ENCODE measurements around the gene ERMAP. TPM values are rescaled to one million over a fixed set of nuclear protein-coding genes. Genes with fewer than 3 reads are reported as not detected.
A peak's percentile ranks its signal among the peaks of the same experiment; 100 is the strongest.

Gene ERMAP
- total RNA-seq, 1 experiment from 2014 or later = 17.2 TPM

DNA sequence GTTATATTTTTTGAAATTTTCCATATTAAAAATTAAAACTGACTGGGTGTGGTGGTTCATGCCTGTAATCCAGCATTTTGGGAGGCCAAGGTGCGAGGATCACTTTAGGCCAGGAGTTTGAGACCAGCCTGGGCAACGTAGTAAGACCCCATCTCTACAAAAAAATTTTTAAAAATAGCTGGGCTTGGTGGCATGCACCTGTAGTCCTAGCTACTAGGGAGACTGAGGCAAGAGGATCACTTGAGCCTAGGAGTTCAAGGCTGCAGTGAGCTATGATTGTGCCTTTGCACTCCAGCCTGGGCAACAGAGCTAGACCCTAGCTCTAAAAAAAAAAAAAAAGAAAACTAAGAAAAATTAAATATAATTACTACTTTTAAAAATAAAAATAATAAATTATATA lies 4.8 kb downstream of the ERMAP start:
- Mint-ChIP-seq H3K9me3 (ENCODE audit: unreplicated experiment) (no peaks in the 10 kb centered on the region), H3K27me3 (ENCODE audit: insufficient read depth, unreplicated experiment) (no peaks in the 10 kb centered on the region), H3K27ac (ENCODE audit: low read depth, unreplicated experiment) (no peak overlapping the region), H3K4me3 (ENCODE audit: unreplicated experiment) (no peak overlapping the region), H3K36me3 (ENCODE audit: insufficient read depth, unreplicated experiment) (peaks cover 9% of the 10 kb centered on the region), H3K4me1 (ENCODE audit: insufficient read depth, unreplicated experiment) (peaks cover 11% of the 10 kb centered on the region)
- CTCF ChIA-PET = interaction anchor here (1.7 kb wide), 1 partner anchor 25 kb away, joined by 6 read pairs; the partner anchor contains the start of gene ZNF691
- no peak for DNase-seq (ENCODE audit: unreplicated experiment)
- POLR2A ChIA-PET = interaction anchor here (0.6 to 11.5 kb wide), 3 partner anchors 8 to 209 kb away, joined by 3 to 88 read pairs (median 7); partner anchors contain the start of gene ZNF691
- TF ChIP-seq, protein P1, sequence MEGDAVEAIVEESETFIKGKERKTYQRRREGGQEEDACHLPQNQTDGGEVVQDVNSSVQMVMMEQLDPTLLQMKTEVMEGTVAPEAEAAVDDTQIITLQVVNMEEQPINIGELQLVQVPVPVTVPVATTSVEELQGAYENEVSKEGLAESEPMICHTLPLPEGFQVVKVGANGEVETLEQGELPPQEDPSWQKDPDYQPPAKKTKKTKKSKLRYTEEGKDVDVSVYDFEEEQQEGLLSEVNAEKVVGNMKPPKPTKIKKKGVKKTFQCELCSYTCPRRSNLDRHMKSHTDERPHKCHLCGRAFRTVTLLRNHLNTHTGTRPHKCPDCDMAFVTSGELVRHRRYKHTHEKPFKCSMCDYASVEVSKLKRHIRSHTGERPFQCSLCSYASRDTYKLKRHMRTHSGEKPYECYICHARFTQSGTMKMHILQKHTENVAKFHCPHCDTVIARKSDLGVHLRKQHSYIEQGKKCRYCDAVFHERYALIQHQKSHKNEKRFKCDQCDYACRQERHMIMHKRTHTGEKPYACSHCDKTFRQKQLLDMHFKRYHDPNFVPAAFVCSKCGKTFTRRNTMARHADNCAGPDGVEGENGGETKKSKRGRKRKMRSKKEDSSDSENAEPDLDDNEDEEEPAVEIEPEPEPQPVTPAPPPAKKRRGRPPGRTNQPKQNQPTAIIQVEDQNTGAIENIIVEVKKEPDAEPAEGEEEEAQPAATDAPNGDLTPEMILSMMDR (IDR thresholded peaks at IDR 0.05; ENCODE audit: unreplicated experiment) = no peak
- intact Hi-C loops (cut with micrococcal nuclease) = no loop called here
- no TSS peak for BruUV-seq (replicated peaks)

DNA sequence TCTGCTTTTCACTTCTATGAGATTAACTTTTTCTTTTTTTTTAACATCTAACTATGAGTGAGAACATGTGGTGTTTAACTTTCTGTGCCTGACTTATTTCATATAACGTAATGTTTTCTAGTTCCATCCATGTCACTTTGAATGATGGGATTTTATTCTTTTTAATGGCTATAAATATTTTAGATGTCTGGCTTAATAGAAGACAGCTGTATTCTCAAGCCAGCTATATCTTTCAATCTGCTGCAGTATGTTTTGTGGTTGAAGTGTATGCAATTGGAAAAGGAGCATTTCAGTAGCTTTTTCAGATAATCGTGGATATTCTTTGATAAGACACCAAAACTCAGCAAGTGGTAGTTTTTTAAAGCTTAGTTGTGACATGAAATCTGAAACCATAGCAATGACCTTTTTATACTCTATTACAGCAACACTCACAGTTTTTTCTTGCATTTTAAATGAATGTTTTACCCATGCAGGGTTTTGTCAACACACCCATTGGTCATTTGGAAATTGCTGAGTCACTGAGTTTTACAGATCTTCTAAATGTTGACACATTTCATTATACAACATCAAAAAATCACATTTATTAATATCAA lies 6.0 kb downstream of the ERMAP start:
- CTCF ChIA-PET = interaction anchor here (0.6 kb wide), 1 partner anchor 9 kb away, joined by 5 read pairs; no protein-coding TSS in a partner anchor
- H3K27ac Mint-ChIP-seq (ENCODE audit: low read depth, unreplicated experiment) = no peak overlapping the region
- no TSS peak for BruUV-seq (replicated peaks)

DNA sequence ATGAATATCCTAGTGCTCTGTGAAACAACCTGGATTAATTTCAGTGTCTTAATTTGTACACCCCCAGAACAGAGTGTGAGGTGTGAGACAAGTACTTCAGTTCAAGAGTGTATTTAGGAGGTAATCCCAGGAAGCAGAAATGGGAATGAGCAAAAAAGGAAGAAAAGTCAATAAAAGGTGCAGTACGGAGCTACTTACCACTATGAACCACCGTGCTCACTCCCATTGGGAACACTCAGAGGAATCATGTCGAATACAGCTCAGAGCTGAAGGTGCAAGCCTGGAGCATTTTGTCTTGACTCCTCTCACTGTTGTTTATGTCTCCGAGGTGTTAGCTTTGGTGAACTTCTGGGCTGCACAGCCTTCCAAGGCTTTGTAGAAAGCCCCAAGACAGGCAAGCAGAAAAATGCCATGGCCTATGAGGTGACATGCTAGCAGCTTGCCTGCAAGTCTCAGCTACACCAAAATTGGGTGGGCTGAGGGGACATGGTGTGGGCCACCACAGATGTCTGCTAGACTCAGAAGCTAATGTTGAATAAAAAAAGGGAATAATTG lies 7.6 kb downstream of the ERMAP start:
- ChIA-PET POLR2A (interaction anchor here (0.7 to 11.5 kb wide), 4 partner anchors 8 to 145 kb away, joined by 3 to 88 read pairs (median 6); partner anchors contain the start of gene ZNF691), CTCF (interaction anchor here (0.7 kb wide), 1 partner anchor 239 kb away, joined by 3 read pairs; no protein-coding TSS in a partner anchor)
- no peaks in the 10 kb centered on the region for H3K9me3 Mint-ChIP-seq (ENCODE audit: unreplicated experiment)
- peaks cover 6% of the 10 kb centered on the region for H3K4me1 Mint-ChIP-seq (ENCODE audit: insufficient read depth, unreplicated experiment)
- TF ChIP-seq, protein P1 (IDR thresholded peaks at IDR 0.05; ENCODE audit: unreplicated experiment) = no peak
- intact Hi-C loops (cut with micrococcal nuclease) = no loop called here
- BruUV-seq (replicated peaks) = no TSS peak
- no peak overlapping the region for H3K27ac Mint-ChIP-seq (ENCODE audit: low read depth, unreplicated experiment)
- peaks cover 5% of the 10 kb centered on the region for H3K36me3 Mint-ChIP-seq (ENCODE audit: insufficient read depth, unreplicated experiment)
- H3K4me3 Mint-ChIP-seq (ENCODE audit: unreplicated experiment) = no peak overlapping the region
- H3K27me3 Mint-ChIP-seq (ENCODE audit: insufficient read depth, unreplicated experiment) = no peaks in the 10 kb centered on the region
- DNase-seq (ENCODE audit: unreplicated experiment) = no peak

More for the DNA sequence above, 6.0 kb downstream of the ERMAP start:
- DNase-seq (ENCODE audit: unreplicated experiment) = peak; percentile 27
- no peak overlapping the region for H3K4me3 Mint-ChIP-seq (ENCODE audit: unreplicated experiment)
- no peaks in the 10 kb centered on the region for H3K27me3 Mint-ChIP-seq (ENCODE audit: insufficient read depth, unreplicated experiment)
- POLR2A ChIA-PET = interaction anchor here (11.5 kb wide), 1 partner anchor 23 kb away, joined by 88 read pairs; the partner anchor contains the start of gene ZNF691
- H3K36me3 Mint-ChIP-seq (ENCODE audit: insufficient read depth, unreplicated experiment) = peaks cover 5% of the 10 kb centered on the region
- H3K9me3 Mint-ChIP-seq (ENCODE audit: unreplicated experiment) = no peaks in the 10 kb centered on the region
- intact Hi-C loops (cut with micrococcal nuclease) = no loop called here
- peaks cover 11% of the 10 kb centered on the region for H3K4me1 Mint-ChIP-seq (ENCODE audit: insufficient read depth, unreplicated experiment)
- TF ChIP-seq, protein P1 (IDR thresholded peaks at IDR 0.05; ENCODE audit: unreplicated experiment) = no peak

DNA sequence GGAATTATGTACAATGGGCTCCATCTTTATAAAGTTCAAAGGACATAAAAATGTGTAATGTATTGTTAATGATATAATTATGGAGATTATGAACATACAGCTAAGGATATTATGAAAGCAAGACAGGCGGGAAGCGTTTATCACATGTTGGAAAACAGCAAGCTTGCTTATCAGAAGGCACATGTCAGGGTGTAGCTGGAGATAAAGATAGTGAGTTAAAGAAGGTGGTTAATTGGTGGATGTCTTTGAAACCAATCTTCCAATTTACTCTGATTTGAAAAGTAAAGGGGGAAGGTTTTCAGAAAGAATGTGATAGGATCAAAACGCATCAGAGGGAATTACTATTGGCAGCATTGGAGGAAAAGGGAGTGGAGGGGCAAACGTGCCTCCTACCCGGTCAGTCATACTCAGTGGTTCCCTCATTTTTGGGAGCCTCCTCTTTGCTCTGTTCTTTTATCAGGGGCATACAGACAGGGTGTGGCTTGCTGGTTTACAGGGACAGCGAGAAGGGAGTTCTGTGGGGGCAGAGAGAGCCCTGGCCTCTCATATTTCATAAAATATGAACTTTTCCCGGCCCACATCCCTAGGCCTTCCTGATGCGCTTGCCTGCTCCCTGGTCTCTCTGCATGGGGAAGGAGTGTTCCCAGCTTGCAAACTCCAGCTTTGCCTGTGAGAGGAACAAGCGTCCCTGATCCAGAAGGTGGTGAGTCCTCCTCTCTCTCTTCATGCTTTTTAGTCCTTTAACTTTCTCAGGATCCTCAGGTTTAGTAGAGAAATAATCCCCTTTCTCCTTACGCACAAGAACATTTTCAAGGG lies 8.3 kb downstream of the ERMAP start:
- H3K27ac Mint-ChIP-seq (ENCODE audit: low read depth, unreplicated experiment) = no peak overlapping the region
- BruUV-seq (replicated peaks) = no TSS peak
- POLR2A ChIA-PET = interaction anchor here (0.7 to 11.5 kb wide), 6 partner anchors 9 to 199 kb away, joined by 3 to 88 read pairs (median 4); partner anchors contain the start of gene ZNF691

More for the DNA sequence above, 8.3 kb downstream of the ERMAP start:
- H3K4me1 Mint-ChIP-seq (ENCODE audit: insufficient read depth, unreplicated experiment) = peaks cover 6% of the 10 kb centered on the region
- intact Hi-C loops (cut with micrococcal nuclease) = no loop called here
- TF ChIP-seq, protein P1 (IDR thresholded peaks at IDR 0.05; ENCODE audit: unreplicated experiment) = no peak
- no peak overlapping the region for H3K4me3 Mint-ChIP-seq (ENCODE audit: unreplicated experiment)
- CTCF ChIA-PET = interaction anchor here (0.7 kb wide), 1 partner anchor 240 kb away, joined by 3 read pairs; no protein-coding TSS in a partner anchor
- no peaks in the 10 kb centered on the region for H3K9me3 Mint-ChIP-seq (ENCODE audit: unreplicated experiment)
- peaks cover 8% of the 10 kb centered on the region for H3K36me3 Mint-ChIP-seq (ENCODE audit: insufficient read depth, unreplicated experiment)
- H3K27me3 Mint-ChIP-seq (ENCODE audit: insufficient read depth, unreplicated experiment) = no peaks in the 10 kb centered on the region
- no peak for DNase-seq (ENCODE audit: unreplicated experiment)
